Panc1 (cell line): Measurements from ENCODE around the gene SERP2. TPM values are rescaled to one million over a fixed set of nuclear protein-coding genes. Genes with fewer than 3 reads are reported as not detected.

Source experiments
- ATAC-seq: fragments of 200-7000 bp; cut with Tn5 transposase; 2 replicates; pipeline ENCODE4 v1.9.1; 2020; ENCODE audit warnings: mild to moderate bottlenecking, moderate library complexity
- BruUV-seq: library from RNA; stranded (reverse); fragments of 400-500 nt; replicated peaks from 2 replicates; lab custom pipeline; 2021; lab: Mats Ljungman, UMichigan
- CTCF ChIA-PET: fragments of 300-600 bp; sonication (Branson Sonifier 250); formaldehyde crosslinking; loops from one replicate; lab custom pipeline; 2022; ENCODE audit warnings: antibody characterized with exemption; lab: Charles Lee
- POLR2A ChIA-PET: fragments of 300-600 bp; sonication (Branson Sonifier 250); formaldehyde crosslinking; loops from one replicate; lab custom pipeline; 2022; ENCODE audit warnings: antibody characterized with exemption; lab: Charles Lee
- DNase-seq: peaks from one replicate; pipeline ENCODE4 v3.0.0-alpha.2; 2010; ENCODE audit warnings: low read depth, low spot score
- H3K27ac ChIP-seq: 2 replicates; pipeline ENCODE4 v1.5.1; 2011; ENCODE audit warnings: mild to moderate bottlenecking, low read length, inconsistent platforms
- H3K27me3 ChIP-seq: fragments of 200-500 bp; sonication (Bioruptor generic); 2 replicates; pipeline ENCODE4 v1.6.0; 2014; ENCODE audit warnings: low read length, inconsistent platforms; ENCODE audit not compliant: control insufficient read depth, insufficient read depth
- H3K36me3 ChIP-seq: fragments of 200-500 bp; sonication (Bioruptor generic); 2 replicates; pipeline ENCODE4 v1.5.1; 2014; ENCODE audit warnings: inconsistent platforms, mild to moderate bottlenecking, low read length, moderate library complexity; ENCODE audit not compliant: control insufficient read depth, insufficient read depth
- H3K4me1 ChIP-seq: 2 replicates; pipeline ENCODE4 v1.5.1; 2011; ENCODE audit warnings: inconsistent platforms, mild to moderate bottlenecking, low read length, moderate library complexity; ENCODE audit not compliant: control insufficient read depth, insufficient read depth
- H3K4me3 ChIP-seq, 2 experiments: 2 replicates each; pipeline ENCODE4 v1.5.1; 2011 to 2012; ENCODE audit warnings: low read depth in 2 of 2, low read length in 2 of 2, mild to moderate bottlenecking in 2 of 2, inconsistent platforms in 1 of 2, moderate library complexity in 1 of 2
- H3K9me3 ChIP-seq: fragments of 200-500 bp; sonication (Bioruptor generic); 2 replicates; pipeline ENCODE4 v1.5.1; 2014; ENCODE audit warnings: low read depth, mild to moderate bottlenecking, inconsistent platforms, low read length, moderate library complexity; ENCODE audit not compliant: control insufficient read depth, insufficient read depth
- POLR2AphosphoS5 ChIP-seq: IDR thresholded peaks from 2 replicates; pipeline ENCODE4 v1.6.1; 2012; ENCODE audit warnings: mild to moderate bottlenecking, low read depth, low read length, moderate library complexity
- SIN3A ChIP-seq: IDR thresholded peaks from 2 replicates; pipeline ENCODE4 v1.6.1; 2012; ENCODE audit warnings: low read depth, mild to moderate bottlenecking, low read length, moderate library complexity, borderline replicate concordance; ENCODE audit not compliant: insufficient read depth
- TCF7L2 ChIP-seq: IDR thresholded peaks from 2 replicates; pipeline ENCODE4 v1.6.1; 2011; ENCODE audit warnings: mild to moderate bottlenecking, low read depth, low read length, inconsistent platforms
- in situ Hi-C: cut with HindIII; loops from 2 replicates; pipeline ENCODE4 v1.10.0; 2016; ENCODE audit warnings: low sequenced_read_pairs, low pct_unique_long_range_greater_than_20kb
- intact Hi-C: fragments of 100-400 bp; cut with micrococcal nuclease; formaldehyde crosslinking; loops from one replicate; pipeline ENCODE4 v1.10.0; 2022; ENCODE audit not compliant: unreplicated experiment
- total RNA-seq: library from RNA; stranded (reverse); gene quantifications from one replicate; pipeline ENCODE4 v1.2.1, GENCODE V29; 2021; ENCODE audit not compliant: unreplicated experiment
- TF ChIP-seq, protein P1 (sequence below): fragments of 450-650 bp; IDR thresholded peaks from 2 replicates; pipeline ENCODE4 v1.5.1; 2017; ENCODE audit warnings: mild to moderate bottlenecking
- TF ChIP-seq, protein P2 (sequence below), 2 experiments: IDR thresholded peaks; 2 replicates each; pipeline ENCODE4 v1.6.1; 2011 to 2012; ENCODE audit warnings: low read depth in 2 of 2, control low read depth in 1 of 2, low read length in 1 of 2, mild to moderate bottlenecking in 1 of 2, moderate library complexity in 1 of 2; ENCODE audit not compliant: insufficient read depth in 1 of 2

SERP2 gene
- total RNA-seq, 1 experiment from 2014 or later: 0.18 TPM

DNA sequence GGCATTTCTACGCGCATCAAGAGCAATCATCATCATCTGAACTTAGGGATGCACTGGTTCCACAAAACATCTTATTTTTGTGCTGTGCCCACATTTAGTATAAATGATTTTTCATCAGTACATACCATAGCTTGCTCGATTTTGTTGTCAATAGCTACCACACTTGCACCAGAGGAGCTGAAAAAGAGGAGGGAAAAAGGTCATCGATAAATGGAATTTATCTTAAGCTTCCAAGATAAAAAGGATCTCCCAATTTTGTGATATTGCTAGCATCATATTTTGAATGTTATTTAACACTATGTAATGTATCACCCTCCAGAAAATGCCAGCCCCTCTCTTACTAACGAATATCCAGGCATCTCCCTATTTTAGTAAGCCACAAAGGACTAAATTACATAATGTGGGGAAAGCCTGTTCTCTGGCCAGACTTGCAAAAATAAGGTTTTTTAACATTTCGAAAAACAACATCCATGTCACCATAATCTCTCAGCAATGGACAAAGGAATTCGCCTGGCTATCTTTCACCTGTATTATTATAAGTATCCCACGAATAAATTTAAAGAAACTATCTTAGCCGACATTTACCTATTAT lies 62.4 kb downstream of the SERP2 start:
- in situ Hi-C loops (no loop called here), intact Hi-C loops (no loop called here)
- Histone ChIP-seq H3K36me3 (peaks cover 12% of the 10 kb centered on the region; the same call in 1 of the 2 replicates), H3K4me3 (peak overlapping the region; percentile 61 to 75), H3K4me1 (peaks cover 6% of the 10 kb centered on the region; the same call in 1 of the 2 replicates), H3K9me3 (no peaks in the 10 kb centered on the region), H3K27ac (peak overlapping the region; percentile 80), H3K27me3 (no peaks in the 10 kb centered on the region)
- DNase-seq (no peak), ATAC-seq (no peak)
- BruUV-seq: TSS peak; percentile 84
- no peak for TF ChIP-seq POLR2AphosphoS5
- TF ChIP-seq TCF7L2: no peak
- TF ChIP-seq, protein P1, sequence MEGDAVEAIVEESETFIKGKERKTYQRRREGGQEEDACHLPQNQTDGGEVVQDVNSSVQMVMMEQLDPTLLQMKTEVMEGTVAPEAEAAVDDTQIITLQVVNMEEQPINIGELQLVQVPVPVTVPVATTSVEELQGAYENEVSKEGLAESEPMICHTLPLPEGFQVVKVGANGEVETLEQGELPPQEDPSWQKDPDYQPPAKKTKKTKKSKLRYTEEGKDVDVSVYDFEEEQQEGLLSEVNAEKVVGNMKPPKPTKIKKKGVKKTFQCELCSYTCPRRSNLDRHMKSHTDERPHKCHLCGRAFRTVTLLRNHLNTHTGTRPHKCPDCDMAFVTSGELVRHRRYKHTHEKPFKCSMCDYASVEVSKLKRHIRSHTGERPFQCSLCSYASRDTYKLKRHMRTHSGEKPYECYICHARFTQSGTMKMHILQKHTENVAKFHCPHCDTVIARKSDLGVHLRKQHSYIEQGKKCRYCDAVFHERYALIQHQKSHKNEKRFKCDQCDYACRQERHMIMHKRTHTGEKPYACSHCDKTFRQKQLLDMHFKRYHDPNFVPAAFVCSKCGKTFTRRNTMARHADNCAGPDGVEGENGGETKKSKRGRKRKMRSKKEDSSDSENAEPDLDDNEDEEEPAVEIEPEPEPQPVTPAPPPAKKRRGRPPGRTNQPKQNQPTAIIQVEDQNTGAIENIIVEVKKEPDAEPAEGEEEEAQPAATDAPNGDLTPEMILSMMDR: no peak
- no peak for TF ChIP-seq SIN3A
- TF ChIP-seq, protein P2, sequence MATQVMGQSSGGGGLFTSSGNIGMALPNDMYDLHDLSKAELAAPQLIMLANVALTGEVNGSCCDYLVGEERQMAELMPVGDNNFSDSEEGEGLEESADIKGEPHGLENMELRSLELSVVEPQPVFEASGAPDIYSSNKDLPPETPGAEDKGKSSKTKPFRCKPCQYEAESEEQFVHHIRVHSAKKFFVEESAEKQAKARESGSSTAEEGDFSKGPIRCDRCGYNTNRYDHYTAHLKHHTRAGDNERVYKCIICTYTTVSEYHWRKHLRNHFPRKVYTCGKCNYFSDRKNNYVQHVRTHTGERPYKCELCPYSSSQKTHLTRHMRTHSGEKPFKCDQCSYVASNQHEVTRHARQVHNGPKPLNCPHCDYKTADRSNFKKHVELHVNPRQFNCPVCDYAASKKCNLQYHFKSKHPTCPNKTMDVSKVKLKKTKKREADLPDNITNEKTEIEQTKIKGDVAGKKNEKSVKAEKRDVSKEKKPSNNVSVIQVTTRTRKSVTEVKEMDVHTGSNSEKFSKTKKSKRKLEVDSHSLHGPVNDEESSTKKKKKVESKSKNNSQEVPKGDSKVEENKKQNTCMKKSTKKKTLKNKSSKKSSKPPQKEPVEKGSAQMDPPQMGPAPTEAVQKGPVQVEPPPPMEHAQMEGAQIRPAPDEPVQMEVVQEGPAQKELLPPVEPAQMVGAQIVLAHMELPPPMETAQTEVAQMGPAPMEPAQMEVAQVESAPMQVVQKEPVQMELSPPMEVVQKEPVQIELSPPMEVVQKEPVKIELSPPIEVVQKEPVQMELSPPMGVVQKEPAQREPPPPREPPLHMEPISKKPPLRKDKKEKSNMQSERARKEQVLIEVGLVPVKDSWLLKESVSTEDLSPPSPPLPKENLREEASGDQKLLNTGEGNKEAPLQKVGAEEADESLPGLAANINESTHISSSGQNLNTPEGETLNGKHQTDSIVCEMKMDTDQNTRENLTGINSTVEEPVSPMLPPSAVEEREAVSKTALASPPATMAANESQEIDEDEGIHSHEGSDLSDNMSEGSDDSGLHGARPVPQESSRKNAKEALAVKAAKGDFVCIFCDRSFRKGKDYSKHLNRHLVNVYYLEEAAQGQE (IDR thresholded peaks at IDR 0.05; ENCODE audit: insufficient read depth in 1 of 2, low read depth in 2 of 2, low read length in 1 of 2): no peak
- ChIA-PET CTCF (no interaction called here), POLR2A (interaction anchor here (1.3 kb wide), 1 partner anchor 129 kb away, joined by 4 read pairs; no protein-coding TSS in a partner anchor)

DNA sequence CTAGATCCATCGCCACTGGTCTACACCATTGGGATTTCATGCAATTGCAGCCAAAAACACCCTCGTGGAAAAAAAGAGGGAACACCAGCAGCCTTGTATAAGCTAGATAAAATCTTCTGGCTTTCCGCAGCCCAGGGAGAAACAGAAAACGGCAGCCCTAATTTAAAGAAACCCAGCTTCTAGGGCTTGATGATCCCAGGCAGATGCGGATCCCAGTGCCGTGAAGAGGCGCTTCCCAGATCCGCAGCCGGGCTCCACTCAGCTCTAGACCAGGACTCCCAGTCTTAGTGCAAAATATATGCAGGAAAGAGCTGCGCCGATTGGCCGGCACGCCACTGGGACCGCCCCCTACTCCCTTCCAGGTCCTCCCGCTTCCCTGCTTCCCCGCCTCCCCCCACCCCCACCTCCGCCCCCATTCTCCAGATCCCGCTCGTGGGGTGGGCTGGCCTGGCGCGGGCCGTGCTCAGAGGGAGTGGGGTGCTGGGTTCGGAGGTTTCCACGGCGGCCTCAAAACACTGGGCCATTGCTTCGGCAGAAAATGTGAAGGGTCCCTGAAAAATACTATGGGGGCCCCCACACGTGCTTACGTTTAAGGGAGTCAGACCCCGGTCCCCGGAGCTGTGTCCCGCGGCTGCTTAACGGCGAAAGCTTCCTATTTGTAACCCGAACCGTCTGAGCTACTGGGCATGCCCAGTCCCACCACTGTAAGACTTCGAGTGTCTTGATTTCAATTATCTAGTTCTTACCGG lies 63.1 kb downstream of the SERP2 start:
- H3K9me3 ChIP-seq: no peaks in the 10 kb centered on the region
- TF ChIP-seq, protein P1: no peak
- TF ChIP-seq POLR2AphosphoS5: peak; percentile 84
- DNase-seq (peak; percentile 52), ATAC-seq (peak; percentile 96)
- ChIA-PET POLR2A (interaction anchor here (0.6 to 1.3 kb wide), 2 partner anchors 130 to 450 kb away, joined by 3 to 4 read pairs; no protein-coding TSS in a partner anchor), CTCF (interaction anchor here (0.7 to 1.1 kb wide), 2 partner anchors 290 to 528 kb away, joined by 8 to 13 read pairs; no protein-coding TSS in a partner anchor)
- H3K27me3 ChIP-seq: no peaks in the 10 kb centered on the region
- H3K36me3 ChIP-seq: peaks cover 12% of the 10 kb centered on the region; the same call in 1 of the 2 replicates
- BruUV-seq: no TSS peak
- peaks cover 6% of the 10 kb centered on the region; the same call in 1 of the 2 replicates for H3K4me1 ChIP-seq
- in situ Hi-C loops: no loop called here
- H3K4me3 ChIP-seq: peak overlapping the region; percentile 61 to 75
- peak overlapping the region; percentile 80 for H3K27ac ChIP-seq
- intact Hi-C loops: loop anchor here (1.0 kb wide), 2 partner anchors 385 to 531 kb away; no protein-coding TSS in a partner anchor
